HepG2 (cell line): ENCODE results near the gene ABCE1. TPM values are rescaled to one million over a fixed set of nuclear protein-coding genes. Genes with fewer than 3 reads are reported as not detected.

Source experiments
- CENPX ChIP-seq: sonication (generic); formaldehyde crosslinking; IDR thresholded peaks from 2 replicates; pipeline ENCODE4 v1.9.0; 2021; ENCODE audit warnings: mild to moderate bottlenecking, missing genetic modification reagents, moderate library complexity
- CHD4 ChIP-seq: fragments of 200-600 bp; sonication (generic); IDR thresholded peaks from 2 replicates; pipeline ENCODE4 v1.7.0; 2017; ENCODE audit warnings: mild to moderate bottlenecking, low read length, borderline replicate concordance
- FOXA1 ChIP-seq, 2 experiments: fragments of 450-650 bp in 1 of 2; sonication (generic) in 1 of 2; formaldehyde crosslinking in 1 of 2; IDR thresholded peaks; 2 replicates each; pipeline versions ENCODE4 v1.4.0 to v1.6.1; 2016 to 2020; ENCODE audit warnings: missing genetic modification reagents in 1 of 2
- FOXC1 ChIP-seq: sonication (generic); formaldehyde crosslinking; IDR thresholded peaks from 2 replicates; pipeline ENCODE4 v1.8.0; 2022; ENCODE audit warnings: mild to moderate bottlenecking, missing genetic modification reagents, borderline replicate concordance
- GATAD1 ChIP-seq: IDR thresholded peaks from 2 replicates; pipeline ENCODE4 v1.6.1; 2016; ENCODE audit warnings: missing genetic modification reagents, missing compliant biosample characterization
- HCFC1 ChIP-seq: fragments of 150-350 bp; IDR thresholded peaks from 2 replicates; pipeline ENCODE4 v1.6.1; 2014; ENCODE audit warnings: low read depth, low read length
- MAZ ChIP-seq, 2 experiments: sonication (generic) in 1 of 2; formaldehyde crosslinking in 1 of 2; IDR thresholded peaks; 2 replicates each; pipeline versions ENCODE4 v1.5.0 to v1.6.1; 2012 to 2020; ENCODE audit warnings: low read depth in 2 of 2, mild to moderate bottlenecking in 2 of 2, borderline replicate concordance in 1 of 2, improper control_type of control experiment in 1 of 2, low read length in 1 of 2, missing genetic modification reagents in 1 of 2, moderate library complexity in 1 of 2
- MED13 ChIP-seq: sonication (generic); formaldehyde crosslinking; IDR thresholded peaks from 2 replicates; pipeline ENCODE4 v1.5.0; 2020; ENCODE audit warnings: missing genetic modification reagents
- NFATC3 ChIP-seq: sonication (generic); formaldehyde crosslinking; IDR thresholded peaks from 2 replicates; pipeline ENCODE4 v1.5.1; 2020; ENCODE audit warnings: mild to moderate bottlenecking, missing genetic modification reagents
- RXRB ChIP-seq: IDR thresholded peaks from 2 replicates; pipeline ENCODE4 v1.6.1; 2016; ENCODE audit warnings: borderline replicate concordance, missing genetic modification reagents, missing compliant biosample characterization
- SNAPC2 ChIP-seq: sonication (generic); formaldehyde crosslinking; IDR thresholded peaks from 2 replicates; pipeline ENCODE4 v1.8.1; 2022; ENCODE audit warnings: mild to moderate bottlenecking, missing genetic modification reagents
- TBP ChIP-seq: sonication (generic); formaldehyde crosslinking; IDR thresholded peaks from 2 replicates; pipeline ENCODE4 v1.5.0; 2020; ENCODE audit warnings: missing genetic modification reagents
- ZFP82 ChIP-seq: sonication (generic); formaldehyde crosslinking; IDR thresholded peaks from 2 replicates; pipeline ENCODE4 v1.5.1; 2020; ENCODE audit warnings: mild to moderate bottlenecking, missing genetic modification reagents, borderline replicate concordance
- ZNF446 ChIP-seq: sonication (generic); formaldehyde crosslinking; IDR thresholded peaks from 2 replicates; pipeline ENCODE4 v1.5.0; 2020; ENCODE audit warnings: mild to moderate bottlenecking, missing genetic modification reagents
- ZNF589 ChIP-seq: sonication (generic); formaldehyde crosslinking; conservative IDR thresholded peaks from 2 replicates; pipeline ENCODE4 v1.8.0; 2022; ENCODE audit warnings: mild to moderate bottlenecking, moderate library complexity, missing genetic modification reagents
- ZNF614 ChIP-seq: IDR thresholded peaks from 2 replicates; pipeline ENCODE4 v1.6.1; 2018; ENCODE audit warnings: missing biosample characterization, missing genetic modification reagents, inconsistent platforms, borderline replicate concordance
- ZNF619 ChIP-seq: sonication (generic); formaldehyde crosslinking; IDR thresholded peaks from 2 replicates; pipeline ENCODE4 v1.4.0; 2020; ENCODE audit warnings: mild to moderate bottlenecking, missing genetic modification reagents
- ZNF780A ChIP-seq: sonication (generic); formaldehyde crosslinking; IDR thresholded peaks from 2 replicates; pipeline ENCODE4 v1.8.0; 2022; ENCODE audit warnings: mild to moderate bottlenecking, missing genetic modification reagents, moderate library complexity
- polyA plus RNA-seq, 8 experiments: library from polyadenylated mRNA; depleted of rRNA in 3 of 8; stranded (reverse) in 7 of 8; unstranded in 1 of 8; fragments of >200 nt; fragmentation: Illumina TruSeq in 4 of 8; extraction: Trizol in 4 of 8; gene quantifications; 2 replicates each; pipeline versions ENCODE4 v1.2.1 to v1.2.3, GENCODE V29; 2011 to 2016; ENCODE audit warnings: low read depth in 4 of 8, missing spikeins in 1 of 8, mixed read lengths in 1 of 8; ENCODE audit not compliant: insufficient read depth in 1 of 8
- total RNA-seq, 5 experiments: library from RNA; depleted of rRNA; stranded (reverse); fragments of >200 nt; fragmentation: Illumina TruSeq; extraction: Trizol; gene quantifications; 2 replicates each; pipeline ENCODE4 v1.2.3, GENCODE V29; 2016; ENCODE audit warnings: low read depth in 1 of 5
- TF ChIP-seq, protein P1 (sequence below): sonication (generic); formaldehyde crosslinking; conservative IDR thresholded peaks from 2 replicates; pipeline ENCODE4 v1.4.0; 2020; ENCODE audit warnings: mild to moderate bottlenecking, missing genetic modification reagents, moderate library complexity
- TF ChIP-seq, protein P2 (sequence below): sonication (generic); formaldehyde crosslinking; IDR thresholded peaks from 2 replicates; pipeline ENCODE4 v1.4.0; 2020; ENCODE audit warnings: missing genetic modification reagents
- TF ChIP-seq, protein P3 (sequence below): sonication (generic); formaldehyde crosslinking; IDR thresholded peaks from 2 replicates; pipeline ENCODE4 v1.4.0; 2020; ENCODE audit warnings: missing genetic modification reagents, borderline replicate concordance
- TF ChIP-seq, protein P4 (sequence below): sonication (generic); formaldehyde crosslinking; IDR thresholded peaks from 2 replicates; pipeline ENCODE4 v1.4.0; 2020; ENCODE audit warnings: missing genetic modification reagents, mild to moderate bottlenecking, borderline replicate concordance

The ABCE1 gene
- total and polyA plus RNA-seq, 2 of the 13 experiments (the other 11 are each of a cell fraction or from before 2014, with no cell fraction given): 50.8 to 139 TPM

DNA sequence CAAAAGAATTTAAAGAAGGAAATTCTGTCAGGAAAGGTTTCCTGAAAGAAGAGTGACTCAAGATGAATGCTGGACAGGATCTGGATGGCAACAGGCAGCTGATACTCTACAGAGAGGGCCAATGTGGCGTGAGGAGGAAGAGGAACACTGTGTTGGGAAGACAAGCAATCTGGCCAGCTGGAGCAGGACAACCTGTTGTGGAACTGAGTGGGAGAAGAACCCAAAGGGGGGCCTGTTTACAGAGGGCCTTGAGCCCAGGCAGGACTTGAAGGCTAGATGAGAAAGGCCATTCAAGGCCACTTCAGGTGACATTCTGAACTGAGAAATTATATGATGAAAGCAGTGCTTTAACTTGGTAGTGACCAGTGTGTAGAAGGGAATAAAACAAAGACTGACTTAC, 73.8 kb downstream of the ABCE1 start (continued):
- no peak for TF ChIP-seq ZNF780A (CRISPR knock-in tag)
- TF ChIP-seq RXRB (CRISPR knock-in tag): peak; percentile 25; the same call in 1 of the 2 replicates
- TF ChIP-seq NFATC3 (CRISPR knock-in tag): no peak
- no peak for TF ChIP-seq FOXC1 (CRISPR knock-in tag)
- no peak for TF ChIP-seq GATAD1
- TF ChIP-seq MAZ (IDR thresholded peaks at IDR 0.05; ENCODE audit: borderline replicate concordance, low read depth, low read length): 0 out of 2 replicates have a peak, but pooled peaks have one; percentile 36
- TF ChIP-seq MAZ (CRISPR knock-in tag; IDR thresholded peaks at IDR 0.05; ENCODE audit: low read depth): no peak
- TF ChIP-seq ZNF614 (CRISPR knock-in tag): no peak
- TF ChIP-seq HCFC1: no peak
- TF ChIP-seq CENPX (CRISPR knock-in tag): no peak
- TF ChIP-seq ZNF619 (CRISPR knock-in tag): no peak
- TF ChIP-seq, protein P1, sequence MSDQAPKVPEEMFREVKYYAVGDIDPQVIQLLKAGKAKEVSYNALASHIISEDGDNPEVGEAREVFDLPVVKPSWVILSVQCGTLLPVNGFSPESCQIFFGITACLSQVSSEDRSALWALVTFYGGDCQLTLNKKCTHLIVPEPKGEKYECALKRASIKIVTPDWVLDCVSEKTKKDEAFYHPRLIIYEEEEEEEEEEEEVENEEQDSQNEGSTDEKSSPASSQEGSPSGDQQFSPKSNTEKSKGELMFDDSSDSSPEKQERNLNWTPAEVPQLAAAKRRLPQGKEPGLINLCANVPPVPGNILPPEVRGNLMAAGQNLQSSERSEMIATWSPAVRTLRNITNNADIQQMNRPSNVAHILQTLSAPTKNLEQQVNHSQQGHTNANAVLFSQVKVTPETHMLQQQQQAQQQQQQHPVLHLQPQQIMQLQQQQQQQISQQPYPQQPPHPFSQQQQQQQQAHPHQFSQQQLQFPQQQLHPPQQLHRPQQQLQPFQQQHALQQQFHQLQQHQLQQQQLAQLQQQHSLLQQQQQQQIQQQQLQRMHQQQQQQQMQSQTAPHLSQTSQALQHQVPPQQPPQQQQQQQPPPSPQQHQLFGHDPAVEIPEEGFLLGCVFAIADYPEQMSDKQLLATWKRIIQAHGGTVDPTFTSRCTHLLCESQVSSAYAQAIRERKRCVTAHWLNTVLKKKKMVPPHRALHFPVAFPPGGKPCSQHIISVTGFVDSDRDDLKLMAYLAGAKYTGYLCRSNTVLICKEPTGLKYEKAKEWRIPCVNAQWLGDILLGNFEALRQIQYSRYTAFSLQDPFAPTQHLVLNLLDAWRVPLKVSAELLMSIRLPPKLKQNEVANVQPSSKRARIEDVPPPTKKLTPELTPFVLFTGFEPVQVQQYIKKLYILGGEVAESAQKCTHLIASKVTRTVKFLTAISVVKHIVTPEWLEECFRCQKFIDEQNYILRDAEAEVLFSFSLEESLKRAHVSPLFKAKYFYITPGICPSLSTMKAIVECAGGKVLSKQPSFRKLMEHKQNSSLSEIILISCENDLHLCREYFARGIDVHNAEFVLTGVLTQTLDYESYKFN (CRISPR knock-in tag): no peak
- no peak for TF ChIP-seq ZNF589 (CRISPR knock-in tag)
- TF ChIP-seq, protein P2, sequence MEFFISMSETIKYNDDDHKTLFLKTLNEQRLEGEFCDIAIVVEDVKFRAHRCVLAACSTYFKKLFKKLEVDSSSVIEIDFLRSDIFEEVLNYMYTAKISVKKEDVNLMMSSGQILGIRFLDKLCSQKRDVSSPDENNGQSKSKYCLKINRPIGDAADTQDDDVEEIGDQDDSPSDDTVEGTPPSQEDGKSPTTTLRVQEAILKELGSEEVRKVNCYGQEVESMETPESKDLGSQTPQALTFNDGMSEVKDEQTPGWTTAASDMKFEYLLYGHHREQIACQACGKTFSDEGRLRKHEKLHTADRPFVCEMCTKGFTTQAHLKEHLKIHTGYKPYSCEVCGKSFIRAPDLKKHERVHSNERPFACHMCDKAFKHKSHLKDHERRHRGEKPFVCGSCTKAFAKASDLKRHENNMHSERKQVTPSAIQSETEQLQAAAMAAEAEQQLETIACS (CRISPR knock-in tag): no peak
- TF ChIP-seq, protein P3, sequence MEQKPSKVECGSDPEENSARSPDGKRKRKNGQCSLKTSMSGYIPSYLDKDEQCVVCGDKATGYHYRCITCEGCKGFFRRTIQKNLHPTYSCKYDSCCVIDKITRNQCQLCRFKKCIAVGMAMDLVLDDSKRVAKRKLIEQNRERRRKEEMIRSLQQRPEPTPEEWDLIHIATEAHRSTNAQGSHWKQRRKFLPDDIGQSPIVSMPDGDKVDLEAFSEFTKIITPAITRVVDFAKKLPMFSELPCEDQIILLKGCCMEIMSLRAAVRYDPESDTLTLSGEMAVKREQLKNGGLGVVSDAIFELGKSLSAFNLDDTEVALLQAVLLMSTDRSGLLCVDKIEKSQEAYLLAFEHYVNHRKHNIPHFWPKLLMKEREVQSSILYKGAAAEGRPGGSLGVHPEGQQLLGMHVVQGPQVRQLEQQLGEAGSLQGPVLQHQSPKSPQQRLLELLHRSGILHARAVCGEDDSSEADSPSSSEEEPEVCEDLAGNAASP (CRISPR knock-in tag): peak; percentile 75; the same call in 1 of the 2 replicates
- TF ChIP-seq ZNF446 (CRISPR knock-in tag): no peak
- no peak for TF ChIP-seq CHD4
- TF ChIP-seq, protein P4, sequence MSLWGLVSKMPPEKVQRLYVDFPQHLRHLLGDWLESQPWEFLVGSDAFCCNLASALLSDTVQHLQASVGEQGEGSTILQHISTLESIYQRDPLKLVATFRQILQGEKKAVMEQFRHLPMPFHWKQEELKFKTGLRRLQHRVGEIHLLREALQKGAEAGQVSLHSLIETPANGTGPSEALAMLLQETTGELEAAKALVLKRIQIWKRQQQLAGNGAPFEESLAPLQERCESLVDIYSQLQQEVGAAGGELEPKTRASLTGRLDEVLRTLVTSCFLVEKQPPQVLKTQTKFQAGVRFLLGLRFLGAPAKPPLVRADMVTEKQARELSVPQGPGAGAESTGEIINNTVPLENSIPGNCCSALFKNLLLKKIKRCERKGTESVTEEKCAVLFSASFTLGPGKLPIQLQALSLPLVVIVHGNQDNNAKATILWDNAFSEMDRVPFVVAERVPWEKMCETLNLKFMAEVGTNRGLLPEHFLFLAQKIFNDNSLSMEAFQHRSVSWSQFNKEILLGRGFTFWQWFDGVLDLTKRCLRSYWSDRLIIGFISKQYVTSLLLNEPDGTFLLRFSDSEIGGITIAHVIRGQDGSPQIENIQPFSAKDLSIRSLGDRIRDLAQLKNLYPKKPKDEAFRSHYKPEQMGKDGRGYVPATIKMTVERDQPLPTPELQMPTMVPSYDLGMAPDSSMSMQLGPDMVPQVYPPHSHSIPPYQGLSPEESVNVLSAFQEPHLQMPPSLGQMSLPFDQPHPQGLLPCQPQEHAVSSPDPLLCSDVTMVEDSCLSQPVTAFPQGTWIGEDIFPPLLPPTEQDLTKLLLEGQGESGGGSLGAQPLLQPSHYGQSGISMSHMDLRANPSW (CRISPR knock-in tag): no peak
- TF ChIP-seq MED13 (CRISPR knock-in tag): no peak
- TF ChIP-seq FOXA1 (IDR thresholded peaks at IDR 0.05): no peak
- peak; percentile 66 for TF ChIP-seq FOXA1 (CRISPR knock-in tag; IDR thresholded peaks at IDR 0.05)
- TF ChIP-seq SNAPC2: no peak
- no peak for TF ChIP-seq TBP (CRISPR knock-in tag)
- TF ChIP-seq ZFP82: no peak
